Mucosa of rectum (tissue), 2 donors: ENCODE results near the gene FIGN.

ENCODE experiments used
- H3K27ac ChIP-seq, 2 donors: one replicate each; pipeline ENCODE4 v1.7.0; 2013; ENCODE audit warnings: inconsistent platforms in 2 of 2, low read depth in 2 of 2, low read length in 2 of 2
- H3K27me3 ChIP-seq, 2 donors: one replicate each; pipeline ENCODE4 v1.7.0; 2013; ENCODE audit warnings: low read length in 2 of 2; ENCODE audit not compliant: control insufficient read depth in 2 of 2, insufficient read depth in 2 of 2
- H3K36me3 ChIP-seq, 2 donors: one replicate each; pipeline ENCODE4 v1.7.0; 2013; ENCODE audit warnings: low read length in 2 of 2; ENCODE audit not compliant: control insufficient read depth in 2 of 2, insufficient read depth in 2 of 2
- H3K4me1 ChIP-seq, 2 donors: one replicate each; pipeline ENCODE4 v1.7.0; 2013; ENCODE audit warnings: low read length in 2 of 2, mild to moderate bottlenecking in 1 of 2; ENCODE audit not compliant: control insufficient read depth in 2 of 2, insufficient read depth in 2 of 2
- H3K4me3 ChIP-seq, 2 donors: one replicate each; pipeline ENCODE4 v1.7.0; 2013; ENCODE audit warnings: low read length in 2 of 2
- H3K9ac ChIP-seq, 2 donors: one replicate each; pipeline ENCODE4 v1.7.0; 2013; ENCODE audit warnings: low read length in 2 of 2, low read depth in 1 of 2, mild to moderate bottlenecking in 1 of 2
- H3K9me3 ChIP-seq, 2 donors: one replicate each; pipeline ENCODE4 v1.7.0; 2013; ENCODE audit warnings: low read length in 2 of 2; ENCODE audit not compliant: control insufficient read depth in 2 of 2
- donor health status: healthy.
- donor health status: Normal muscosa, but diverticular disease.

The FIGN gene

GRCh38 chr2:163711699-163712098 lies 24.1 kb downstream of the FIGN start:
- no peak overlapping the region for H3K9ac ChIP-seq
- H3K4me1 ChIP-seq = no peaks in the 10 kb centered on the region
- no peak overlapping the region for H3K27ac ChIP-seq
- H3K27me3 ChIP-seq = no peaks in the 10 kb centered on the region
- no peaks in the 10 kb centered on the region for H3K36me3 ChIP-seq
- no peaks in the 10 kb centered on the region for H3K9me3 ChIP-seq
- H3K4me3 ChIP-seq = no peak overlapping the region

- H3K27me3 ChIP-seq = no peaks in the 10 kb centered on the region
- H3K4me1 ChIP-seq = no peaks in the 10 kb centered on the region
- H3K36me3 ChIP-seq = no peaks in the 10 kb centered on the region
- no peaks in the 10 kb centered on the region for H3K9me3 ChIP-seq
- no peak overlapping the region for H3K4me3 ChIP-seq
- no peak overlapping the region for H3K27ac ChIP-seq
- no peak overlapping the region for H3K9ac ChIP-seq
These were observed 24.6 kb downstream of the FIGN start for GRCh38 chr2:163711258-163711657.

GRCh38 chr2:163709270-163709669 lies 26.5 kb downstream of the FIGN start:
- Histone ChIP-seq H3K4me1 (no peaks in the 10 kb centered on the region), H3K27ac (no peak overlapping the region), H3K27me3 (no peaks in the 10 kb centered on the region), H3K9ac (no peak overlapping the region), H3K9me3 (no peaks in the 10 kb centered on the region), H3K36me3 (no peaks in the 10 kb centered on the region), H3K4me3 (no peak overlapping the region)

GRCh38 chr2:163708265-163708664 lies 27.5 kb downstream of the FIGN start:
- no peaks in the 10 kb centered on the region for H3K9me3 ChIP-seq
- H3K9ac ChIP-seq = no peak overlapping the region
- H3K4me1 ChIP-seq = no peaks in the 10 kb centered on the region
- H3K4me3 ChIP-seq = no peak overlapping the region
- H3K27me3 ChIP-seq = no peaks in the 10 kb centered on the region
- no peak overlapping the region for H3K27ac ChIP-seq
- no peaks in the 10 kb centered on the region for H3K36me3 ChIP-seq

- no peaks in the 10 kb centered on the region for H3K4me1 ChIP-seq
- H3K4me3 ChIP-seq = no peak overlapping the region
- no peaks in the 10 kb centered on the region for H3K27me3 ChIP-seq
- no peaks in the 10 kb centered on the region for H3K9me3 ChIP-seq
- no peak overlapping the region for H3K9ac ChIP-seq
- no peaks in the 10 kb centered on the region for H3K36me3 ChIP-seq
- no peak overlapping the region for H3K27ac ChIP-seq
These were observed 32.4 kb downstream of the FIGN start for GRCh38 chr2:163703386-163703785.

GRCh38 chr2:163701399-163702195 lies 34.2 kb downstream of the FIGN start:
- Histone ChIP-seq H3K27ac (no peak overlapping the region), H3K9ac (no peak overlapping the region), H3K4me1 (no peaks in the 10 kb centered on the region), H3K9me3 (no peaks in the 10 kb centered on the region), H3K27me3 (no peaks in the 10 kb centered on the region), H3K36me3 (no peaks in the 10 kb centered on the region), H3K4me3 (no peak overlapping the region)

- Histone ChIP-seq H3K36me3 (no peaks in the 10 kb centered on the region), H3K4me3 (no peak overlapping the region), H3K9ac (no peak overlapping the region), H3K27me3 (no peaks in the 10 kb centered on the region), H3K4me1 (no peaks in the 10 kb centered on the region), H3K27ac (no peak overlapping the region), H3K9me3 (no peaks in the 10 kb centered on the region)
These were observed 37.0 kb downstream of the FIGN start for GRCh38 chr2:163698857-163699256.

- Histone ChIP-seq H3K4me3 (no peak overlapping the region), H3K27me3 (no peaks in the 10 kb centered on the region), H3K4me1 (no peaks in the 10 kb centered on the region), H3K9me3 (no peaks in the 10 kb centered on the region), H3K9ac (no peak overlapping the region), H3K27ac (no peak overlapping the region), H3K36me3 (no peaks in the 10 kb centered on the region)
These were observed 37.8 kb downstream of the FIGN start for GRCh38 chr2:163697846-163698637.

GRCh38 chr2:163697429-163697828 lies 38.4 kb downstream of the FIGN start:
- no peak overlapping the region for H3K9ac ChIP-seq
- H3K9me3 ChIP-seq = no peaks in the 10 kb centered on the region
- H3K27ac ChIP-seq = no peak overlapping the region
- no peaks in the 10 kb centered on the region for H3K4me1 ChIP-seq
- H3K36me3 ChIP-seq = no peaks in the 10 kb centered on the region
- no peak overlapping the region for H3K4me3 ChIP-seq
- no peaks in the 10 kb centered on the region for H3K27me3 ChIP-seq

- Histone ChIP-seq H3K9ac (no peak overlapping the region), H3K36me3 (no peaks in the 10 kb centered on the region), H3K4me3 (no peak overlapping the region), H3K27ac (no peak overlapping the region), H3K27me3 (no peaks in the 10 kb centered on the region), H3K9me3 (no peaks in the 10 kb centered on the region), H3K4me1 (no peaks in the 10 kb centered on the region)
These were observed 42.3 kb downstream of the FIGN start for GRCh38 chr2:163693484-163693883.
